Liver (tissue), 9 donors: ENCODE data around the gene YPEL2. TPM values are rescaled to one million over a fixed set of nuclear protein-coding genes. Genes with fewer than 3 reads are reported as not detected.

Experiments used
- DNase-seq: peaks from one replicate; pipeline ENCODE4 v3.0.0-alpha.2; 2017; ENCODE audit warnings: low spot score
- H3K27ac ChIP-seq, 2 donors: one replicate each; pipeline ENCODE4 v1.7.0; 2013; ENCODE audit warnings: inconsistent platforms in 2 of 2, low read length in 2 of 2, control low read depth in 1 of 2, low read depth in 1 of 2, mild to moderate bottlenecking in 1 of 2
- H3K27me3 ChIP-seq, 4 donors: one replicate each; pipeline versions ENCODE4 v1.6.1 to v1.7.0; 2013; ENCODE audit warnings: low read length in 3 of 4, inconsistent platforms in 1 of 4, mild to moderate bottlenecking in 1 of 4, moderate library complexity in 1 of 4; ENCODE audit not compliant: control insufficient read depth in 4 of 4, insufficient read depth in 4 of 4
- H3K36me3 ChIP-seq, 4 donors: one replicate each; pipeline versions ENCODE4 v1.6.1 to v1.7.0; 2013; ENCODE audit warnings: low read length in 3 of 4, mild to moderate bottlenecking in 3 of 4, low read depth in 1 of 4, moderate library complexity in 1 of 4; ENCODE audit not compliant: control insufficient read depth in 4 of 4, insufficient read depth in 3 of 4
- H3K4me1 ChIP-seq, 4 donors: one replicate each; pipeline versions ENCODE4 v1.6.1 to v1.7.0; 2013; ENCODE audit warnings: low read length in 3 of 4, mild to moderate bottlenecking in 3 of 4, moderate library complexity in 1 of 4; ENCODE audit not compliant: control insufficient read depth in 4 of 4, insufficient read depth in 4 of 4
- H3K4me3 ChIP-seq, 3 donors: one replicate each; pipeline versions ENCODE4 v1.6.1 to v1.7.0; 2013; ENCODE audit warnings: low read length in 3 of 3, control low read depth in 1 of 3, low read depth in 1 of 3, mild to moderate bottlenecking in 1 of 3
- H3K9ac ChIP-seq, 2 donors: one replicate each; pipeline ENCODE4 v1.7.0; 2013; ENCODE audit warnings: low read length in 2 of 2, mild to moderate bottlenecking in 2 of 2, moderate library complexity in 2 of 2, control low read depth in 1 of 2, low read depth in 1 of 2
- H3K9me3 ChIP-seq, 4 donors: one replicate each; pipeline versions ENCODE4 v1.6.1 to v1.7.0; 2013; ENCODE audit warnings: low read length in 3 of 4; ENCODE audit not compliant: control insufficient read depth in 4 of 4
- ATF3 ChIP-seq: IDR thresholded peaks from 2 replicates; pipeline ENCODE4 v1.6.1; 2016; ENCODE audit warnings: antibody characterized with exemption
- CTCF ChIP-seq: fragments of 150-350 bp; IDR thresholded peaks from 2 replicates; pipeline ENCODE4 v1.5.1; 2017; ENCODE audit warnings: improper control_type of control experiment, low read depth, low read length; ENCODE audit not compliant: missing input control
- EGR1 ChIP-seq, 2 donors: IDR thresholded peaks; 2 replicates each; pipeline ENCODE4 v1.6.1; 2016 to 2018; ENCODE audit warnings: antibody characterized with exemption in 2 of 2, low read depth in 2 of 2
- FOXA2 ChIP-seq: IDR thresholded peaks from 2 replicates; pipeline ENCODE4 v1.6.1; 2016; ENCODE audit warnings: antibody characterized with exemption
- GABPA ChIP-seq, 2 donors: IDR thresholded peaks in 1 of 2; conservative IDR thresholded peaks in 1 of 2; 2 replicates each; pipeline ENCODE4 v1.6.1; 2016; ENCODE audit warnings: antibody characterized with exemption in 2 of 2, mild to moderate bottlenecking in 1 of 2, moderate library complexity in 1 of 2
- HNF4A ChIP-seq, 2 donors: conservative IDR thresholded peaks; 2 replicates each; pipeline ENCODE4 v1.6.1; 2016; ENCODE audit warnings: antibody characterized with exemption in 2 of 2, mild to moderate bottlenecking in 2 of 2
- HNF4G ChIP-seq: IDR thresholded peaks from 2 replicates; pipeline ENCODE4 v1.6.1; 2016; ENCODE audit warnings: antibody characterized with exemption
- JUND ChIP-seq, 2 donors: IDR thresholded peaks; 2 replicates each; pipeline ENCODE4 v1.6.1; 2016; ENCODE audit warnings: antibody characterized with exemption in 2 of 2
- MAX ChIP-seq: IDR thresholded peaks from 2 replicates; pipeline ENCODE4 v1.6.1; 2016; ENCODE audit warnings: antibody characterized with exemption
- NR2F2 ChIP-seq: IDR thresholded peaks from 2 replicates; pipeline ENCODE4 v1.6.1; 2016; ENCODE audit warnings: antibody characterized with exemption
- RAD21 ChIP-seq, 2 donors: IDR thresholded peaks; 2 replicates each; pipeline ENCODE4 v1.6.1; 2016; ENCODE audit warnings: antibody characterized with exemption in 2 of 2, mild to moderate bottlenecking in 2 of 2
- REST ChIP-seq: IDR thresholded peaks from 2 replicates; pipeline ENCODE4 v1.6.1; 2016; ENCODE audit warnings: antibody characterized with exemption, mild to moderate bottlenecking
- SP1 ChIP-seq: IDR thresholded peaks from 2 replicates; pipeline ENCODE4 v1.6.1; 2018; ENCODE audit warnings: antibody characterized with exemption, mild to moderate bottlenecking
- TAF1 ChIP-seq: conservative IDR thresholded peaks from 2 replicates; pipeline ENCODE4 v1.6.1; 2016; ENCODE audit warnings: antibody characterized with exemption, mild to moderate bottlenecking
- YY1 ChIP-seq: IDR thresholded peaks from 2 replicates; pipeline ENCODE4 v1.6.1; 2016; ENCODE audit warnings: antibody characterized with exemption, mild to moderate bottlenecking
- WGBS: extraction: QIAGEN DNeasy Blood & Tissue Kit; methylation state at CpG from one replicate; pipeline ENCODE4 v1.1.7; 2013; 5-methylcytosine and 5-hydroxymethylcytosine counted together
- polyA plus RNA-seq, 2 donors: library from polyadenylated mRNA; stranded (reverse) in 1 of 2; unstranded in 1 of 2; fragments of 200-250 nt in 1 of 2; fragments of >200 nt in 1 of 2; fragmentation: Nextera tagmentation in 1 of 2; extraction: Ambion mirVana in 1 of 2; gene quantifications; one replicate each; pipeline versions ENCODE4 v1.2.1 to v1.2.3, GENCODE V29; 2013 to 2015
- total RNA-seq, 2 donors: library from RNA; depleted of rRNA; stranded (reverse); fragments of >200 nt; gene quantifications; one replicate each; pipeline ENCODE4 v1.2.3, GENCODE V29; 2014
- donor health status: healthy.
- donor health status: healthy.
- donor health status: healthy.
- donor health status: healthy.
- donor health status: healthy.

YPEL2 gene
- total and polyA plus RNA-seq, 4 donors, result 4.2 to 23.8 (median 11.3) TPM

GRCh38 chr17:59373882-59374495 lies 42.5 kb downstream of the YPEL2 start:
- H3K27ac ChIP-seq, result peak overlapping the region; percentile 37 to 72
- 65% methylated on average over 5 of the region's 5 CpGs for WGBS
- H3K4me3 ChIP-seq, result no peak overlapping the region
- peaks cover 18 to 56% (median 33%) of the 10 kb centered on the region in 4 donors for H3K4me1 ChIP-seq
- DNase-seq, result no peak
- no peaks in the 10 kb centered on the region for H3K9me3 ChIP-seq
- H3K27me3 ChIP-seq, result no peaks in the 10 kb centered on the region
- no peak overlapping the region for H3K9ac ChIP-seq
- peaks cover 0 to 3% (median 0%) of the 10 kb centered on the region in 4 donors for H3K36me3 ChIP-seq
- TF ChIP-seq FOXA2, result no peak
- TF ChIP-seq ATF3, result peak; percentile 18

DNA sequence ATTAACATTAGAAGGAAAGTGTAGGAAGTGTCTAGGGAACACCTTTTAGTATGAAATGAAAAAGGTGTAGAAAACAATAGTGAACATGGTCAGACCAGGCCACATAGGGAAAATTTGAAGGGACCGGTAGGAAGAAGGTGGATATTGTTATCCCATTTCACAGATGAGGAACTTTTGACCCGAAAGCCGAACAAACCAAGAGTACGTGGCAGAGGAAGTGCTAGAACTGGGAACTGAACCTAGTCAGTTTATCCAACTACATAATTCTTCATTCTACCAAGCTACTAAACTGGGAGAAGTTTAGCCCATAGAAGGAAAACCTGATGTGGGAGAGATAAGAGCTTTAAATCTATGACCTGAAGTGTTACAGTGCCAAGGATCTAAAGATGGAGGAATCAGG lies 43.2 kb downstream of the YPEL2 start:
- no peak for TF ChIP-seq NR2F2
- Histone ChIP-seq H3K9ac (no peak overlapping the region), H3K27ac (peak overlapping the region; percentile 37 to 72), H3K27me3 (no peaks in the 10 kb centered on the region), H3K4me1 (peaks cover 18 to 49% (median 29%) of the 10 kb centered on the region in 4 donors), H3K4me3 (no peak overlapping the region), H3K9me3 (no peaks in the 10 kb centered on the region), H3K36me3 (peaks cover 0 to 3% (median 0%) of the 10 kb centered on the region in 4 donors)
- no peak for DNase-seq
- 90% methylated on average over 4 of the region's 4 CpGs for WGBS

DNA sequence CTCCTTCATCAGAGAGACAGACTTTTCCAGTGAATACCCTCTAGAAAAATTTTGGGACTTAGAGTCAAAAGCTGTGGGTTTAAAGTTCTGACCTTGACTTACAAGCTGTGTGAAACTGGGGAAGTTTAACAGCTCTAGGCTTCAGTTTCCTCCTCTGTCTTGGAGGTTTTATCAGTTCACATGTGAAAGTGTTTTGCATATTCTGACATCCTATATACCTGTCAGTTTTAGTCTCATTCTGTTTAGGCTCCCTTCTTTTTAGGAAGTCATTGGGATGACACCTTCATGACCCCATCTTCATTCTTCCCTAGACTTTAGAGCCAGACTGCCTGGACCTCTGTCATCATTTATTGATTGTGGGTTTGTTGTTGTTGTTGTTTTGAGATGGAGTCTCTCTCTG lies 44.4 kb downstream of the YPEL2 start:
- no peak for TF ChIP-seq TAF1
- no peak for TF ChIP-seq MAX
- no peak for TF ChIP-seq HNF4G
- no peak for TF ChIP-seq CTCF
- no peak for TF ChIP-seq NR2F2
- no peak for TF ChIP-seq YY1
- TF ChIP-seq JUND (IDR thresholded peaks at IDR 0.05), result no peak
- no peak for TF ChIP-seq SP1
- no peak for TF ChIP-seq REST
- no peak for TF ChIP-seq EGR1 (IDR thresholded peaks at IDR 0.05; ENCODE audit: low read depth in 2 of 2)
- no peak for TF ChIP-seq GABPA (IDR thresholded peaks at IDR 0.05 in 1 of 2, conservative IDR thresholded peaks at IDR 0.05 in 1 of 2)
- no peak for TF ChIP-seq FOXA2
- no peak for TF ChIP-seq RAD21 (IDR thresholded peaks at IDR 0.05)
- TF ChIP-seq HNF4A (conservative IDR thresholded peaks at IDR 0.05), result no peak
- Histone ChIP-seq H3K9ac (no peak overlapping the region), H3K4me3 (no peak overlapping the region), H3K9me3 (no peaks in the 10 kb centered on the region), H3K36me3 (peaks cover 0 to 3% (median 0%) of the 10 kb centered on the region in 4 donors), H3K27ac (no peak overlapping the region), H3K4me1 (peaks cover 12 to 42% (median 22%) of the 10 kb centered on the region in 4 donors), H3K27me3 (no peaks in the 10 kb centered on the region)
- no peak for DNase-seq
